Tongue (tissue), 3 donors: ENCODE measurements around the gene SH3D19. TPM values are rescaled to one million over a fixed set of nuclear protein-coding genes. Genes with fewer than 3 reads are reported as not detected.
A peak's percentile ranks its signal among the peaks of the same experiment; 100 is the strongest.
"Not testable (repeated sequence)": the region's sequence is repeated elsewhere in the genome, so short reads cannot be mapped to it uniquely, and the experiment has no call there.

Experiments used
- DNase-seq: peaks from one replicate; pipeline ENCODE4 v3.0.0-alpha.2; 2015
- small RNA-seq: library from RNA; depleted of rRNA; stranded (forward); fragments of <200 nt; gene quantifications from one replicate; pipeline ENCODE3, GENCODE V24; 2014; ENCODE audit warnings: low replicate concordance
- total RNA-seq: library from RNA; depleted of rRNA; stranded (reverse); fragments of >200 nt; gene quantifications from one replicate; pipeline ENCODE4 v1.2.3, GENCODE V29; 2014

SH3D19 gene
- total RNA-seq, 1 donor from 2014 or later = 37.4 TPM

DNA sequence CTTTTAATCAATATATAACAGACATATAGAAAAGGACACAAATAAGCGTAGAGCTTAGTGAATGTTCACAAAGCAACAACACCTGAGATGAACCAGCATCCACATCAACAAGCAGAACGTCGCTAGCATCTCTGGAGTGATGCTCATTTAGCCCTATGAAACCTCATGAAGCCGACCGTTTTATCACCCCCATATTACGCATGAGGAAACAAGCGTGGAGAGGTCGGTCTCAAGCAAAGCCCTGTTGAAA lies 226.5 kb downstream of the SH3D19 start:
- no peak for DNase-seq

GRCh38 chr4:151097759-151098158 lies 227.6 kb downstream of the SH3D19 start:
- no peak for DNase-seq

DNA sequence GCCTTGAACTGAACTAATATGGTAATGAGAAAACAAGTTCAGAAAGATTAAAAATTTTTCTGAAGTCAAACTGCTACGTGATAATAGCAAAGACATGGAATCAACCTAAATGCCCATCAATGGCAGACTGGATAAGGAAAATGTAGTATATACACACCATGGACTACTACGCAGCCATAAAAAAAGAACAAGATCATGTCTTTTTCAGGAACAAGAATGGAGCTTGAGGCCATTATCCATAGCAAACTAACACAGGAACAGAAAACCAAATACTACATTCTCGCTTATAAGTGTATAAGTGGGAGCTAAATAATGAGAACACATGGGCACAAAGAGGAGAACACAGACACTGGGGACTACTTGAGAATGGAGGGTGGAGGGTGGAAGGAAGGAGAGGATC lies 230.3 kb downstream of the SH3D19 start:
- DNase-seq = no peak

DNA sequence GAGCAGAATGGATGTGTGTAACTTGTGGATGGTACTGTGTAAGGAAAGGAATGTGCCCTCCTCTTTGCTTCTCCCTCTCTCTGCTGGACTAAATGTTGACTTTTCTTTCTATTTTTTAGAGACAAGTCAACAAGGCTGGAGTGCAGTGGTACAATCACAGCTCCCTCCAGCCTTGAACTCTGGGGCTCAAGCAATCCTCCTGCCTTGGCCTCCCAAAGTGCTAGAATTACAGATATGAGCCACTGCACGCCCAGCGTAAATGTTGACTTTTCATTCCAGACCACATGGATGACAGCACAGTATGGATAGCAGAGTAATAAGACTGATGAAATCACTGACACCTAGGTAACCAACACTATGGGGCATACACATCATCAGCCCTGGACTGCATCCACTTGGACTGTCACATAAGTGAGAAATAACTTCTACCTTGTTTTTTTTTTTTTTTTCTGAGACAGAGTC lies 231.1 kb downstream of the SH3D19 start:
- DNase-seq = no peak

GRCh38 chr4:151093203-151093602 lies 232.2 kb downstream of the SH3D19 start:
- no peak for DNase-seq

DNA sequence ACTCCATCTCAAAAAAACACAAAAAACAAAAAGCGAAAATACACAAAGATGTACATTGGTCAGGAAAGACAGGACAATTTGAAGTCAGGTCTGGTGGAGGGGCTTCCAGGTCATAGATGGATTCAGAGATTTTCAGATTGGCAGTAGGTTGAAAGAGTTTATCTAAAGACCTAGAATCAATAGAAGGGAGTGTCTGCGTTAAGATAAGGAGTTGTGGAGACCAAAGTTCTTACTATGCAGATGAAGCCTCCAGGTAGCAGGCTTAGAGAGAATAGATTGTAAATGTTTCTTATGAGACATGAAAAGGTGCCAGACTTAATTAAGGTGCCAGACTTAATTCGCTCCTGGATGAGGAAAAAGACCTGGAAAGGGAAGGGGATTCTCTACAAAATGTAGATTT lies 232.9 kb downstream of the SH3D19 start:
- no peak for DNase-seq

GRCh38 chr4:151091047-151091446 lies 234.4 kb downstream of the SH3D19 start:
- no peak for DNase-seq

GRCh38 chr4:151087467-151087866 lies 237.9 kb downstream of the SH3D19 start:
- no peak for DNase-seq

- DNase-seq = not testable (repeated sequence)
These were observed 247.4 kb downstream of the SH3D19 start for GRCh38 chr4:151077978-151078377.

DNA sequence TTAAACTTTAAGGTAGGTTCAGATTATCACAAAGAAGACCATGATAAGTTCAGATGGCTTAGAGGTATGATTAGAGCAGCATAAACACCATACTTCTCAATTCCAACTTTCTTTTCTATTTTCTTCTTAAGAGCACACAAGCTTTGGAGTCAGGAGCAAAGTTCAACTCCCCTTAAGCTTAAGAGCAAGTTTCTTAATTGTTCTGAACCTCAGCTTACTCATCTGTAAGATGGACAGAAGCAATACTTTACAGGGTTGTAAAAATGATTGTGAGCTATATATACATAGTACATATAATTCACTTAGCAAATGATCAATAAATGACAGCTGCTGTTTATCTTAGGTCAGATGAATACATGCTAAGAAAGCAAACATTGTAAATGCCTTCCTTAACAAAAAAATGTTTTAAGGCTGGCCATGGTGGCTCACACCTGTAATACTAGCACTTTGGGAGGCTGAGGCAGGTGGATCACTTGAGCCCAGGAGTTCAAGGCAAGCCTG lies 250.9 kb downstream of the SH3D19 start:
- DNase-seq = no peak

Small RNAs within 50 kb of the gene (small RNA-seq; reads per million reads assigned to genes)
- gene AC104819.2 = not detected
- not detected for gene RNU6-1282P
- not detected for gene SNORD73A
- 0.71 reads per million, percentile 81 among the genes with 10 or more reads in this experiment for gene SNORD73B

Other genes starting within 250 kb of the SH3D19 start
- gene RPS3A, start 226.0 kb downstream of the SH3D19 start, total RNA-seq = 4,257 TPM
- gene PRSS48, start 48.4 kb downstream of the SH3D19 start, total RNA-seq = not detected
- 66.0 TPM for gene FHIP1A, start 83.6 kb upstream of the SH3D19 start, total RNA-seq